ENCODE results near the gene PLEKHD1. TPM values are rescaled to one million over a fixed set of nuclear protein-coding genes. Genes with fewer than 3 reads are reported as not detected.

PLEKHD1 gene
- total RNA-seq, 2 experiments from 2014 or later, result 0.47 to 0.63 TPM

DNA sequence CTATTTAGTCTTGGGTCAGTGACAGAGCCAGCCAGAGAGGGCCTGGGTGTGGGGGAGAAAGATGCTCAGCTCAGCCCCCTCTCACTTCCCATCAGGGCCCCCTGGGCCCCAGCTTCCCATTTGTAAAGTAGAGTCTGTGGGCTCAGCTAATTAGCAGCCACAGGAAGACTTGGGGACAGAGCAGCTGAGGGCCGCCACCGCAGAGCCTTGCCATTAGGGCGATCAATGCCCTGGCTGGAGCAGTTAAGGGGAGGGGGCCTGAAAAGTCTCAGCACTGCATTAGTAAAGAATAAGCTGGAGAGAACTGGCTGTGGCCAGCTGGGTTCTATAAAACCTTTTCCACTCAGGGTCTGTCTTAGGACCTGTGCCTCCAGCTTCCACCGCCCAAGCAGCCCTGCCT, 2.7 kb downstream of the PLEKHD1 start:
- peaks cover 53% of the 10 kb centered on the region for H3K27me3 Mint-ChIP-seq
- peaks cover 2% of the 10 kb centered on the region for H3K4me1 ChIP-seq (ENCODE audit: insufficient read depth, low read length)
- DNase-seq, result no peak
- H3K4me3 ChIP-seq (ENCODE audit: low read length), result no peak overlapping the region
- H3K36me3 ChIP-seq (ENCODE audit: insufficient read depth, low read length), result no peaks in the 10 kb centered on the region
- TF ChIP-seq, protein P1, sequence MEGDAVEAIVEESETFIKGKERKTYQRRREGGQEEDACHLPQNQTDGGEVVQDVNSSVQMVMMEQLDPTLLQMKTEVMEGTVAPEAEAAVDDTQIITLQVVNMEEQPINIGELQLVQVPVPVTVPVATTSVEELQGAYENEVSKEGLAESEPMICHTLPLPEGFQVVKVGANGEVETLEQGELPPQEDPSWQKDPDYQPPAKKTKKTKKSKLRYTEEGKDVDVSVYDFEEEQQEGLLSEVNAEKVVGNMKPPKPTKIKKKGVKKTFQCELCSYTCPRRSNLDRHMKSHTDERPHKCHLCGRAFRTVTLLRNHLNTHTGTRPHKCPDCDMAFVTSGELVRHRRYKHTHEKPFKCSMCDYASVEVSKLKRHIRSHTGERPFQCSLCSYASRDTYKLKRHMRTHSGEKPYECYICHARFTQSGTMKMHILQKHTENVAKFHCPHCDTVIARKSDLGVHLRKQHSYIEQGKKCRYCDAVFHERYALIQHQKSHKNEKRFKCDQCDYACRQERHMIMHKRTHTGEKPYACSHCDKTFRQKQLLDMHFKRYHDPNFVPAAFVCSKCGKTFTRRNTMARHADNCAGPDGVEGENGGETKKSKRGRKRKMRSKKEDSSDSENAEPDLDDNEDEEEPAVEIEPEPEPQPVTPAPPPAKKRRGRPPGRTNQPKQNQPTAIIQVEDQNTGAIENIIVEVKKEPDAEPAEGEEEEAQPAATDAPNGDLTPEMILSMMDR (IDR thresholded peaks at IDR 0.05), result no peak
- H3K36me3 Mint-ChIP-seq (ENCODE audit: low read depth), result no peaks in the 10 kb centered on the region
- no peak overlapping the region for H3K4me3 Mint-ChIP-seq
- ChIA-PET CTCF (no interaction called here), POLR2A (no interaction called here)
- H3K9me3 ChIP-seq (ENCODE audit: control insufficient read depth in 1 of 2, insufficient read depth in 1 of 2, low read length in 2 of 2), result peaks cover 0 to 8% of the 10 kb centered on the region in 2 experiments
- H3K4me1 Mint-ChIP-seq (ENCODE audit: low read depth), result peaks cover 7% of the 10 kb centered on the region
- H3K27ac ChIP-seq (ENCODE audit: low read depth in 1 of 2, low read length in 2 of 2), result no peak overlapping the region
- H3K27me3 ChIP-seq (ENCODE audit: control insufficient read depth in 1 of 2, insufficient read depth in 2 of 2, low read length in 2 of 2), result peaks cover 34 to 59% of the 10 kb centered on the region in 2 experiments
- H3K9me3 Mint-ChIP-seq, result no peaks in the 10 kb centered on the region
- intact Hi-C loops (cut with DNase I, micrococcal nuclease), result no loop called here
- H3K27ac Mint-ChIP-seq, result no peak overlapping the region
- ATAC-seq (ENCODE audit: poor library complexity), result no peak

DNA sequence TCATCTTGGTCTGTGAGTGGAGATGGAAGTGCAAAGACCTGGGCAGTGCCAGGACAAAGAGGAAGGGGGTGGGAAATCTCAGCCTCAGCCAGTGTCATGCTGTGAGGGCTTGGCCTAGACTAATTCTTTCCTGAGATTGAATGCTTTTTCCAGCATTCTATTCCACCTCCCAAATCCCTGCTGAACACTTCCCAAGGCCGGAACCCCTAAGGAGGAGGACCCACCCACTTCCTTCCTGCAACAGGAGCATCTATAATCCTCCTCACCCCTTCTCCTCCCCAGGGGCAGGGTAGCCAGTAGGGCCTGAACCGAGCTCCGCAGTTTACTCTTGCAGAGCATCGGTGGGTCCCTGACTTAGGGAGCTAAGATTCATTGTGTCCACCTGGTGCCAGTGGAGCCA, 3.2 kb downstream of the PLEKHD1 start:
- TF ChIP-seq, protein P1 (IDR thresholded peaks at IDR 0.05), result no peak
- ChIA-PET POLR2A (no interaction called here), CTCF (no interaction called here)
- intact Hi-C loops (cut with DNase I, micrococcal nuclease), result no loop called here
- Mint-ChIP-seq H3K27ac (no peak overlapping the region), H3K9me3 (no peaks in the 10 kb centered on the region), H3K4me3 (no peak overlapping the region), H3K36me3 (ENCODE audit: low read depth) (no peaks in the 10 kb centered on the region), H3K4me1 (ENCODE audit: low read depth) (peaks cover 7% of the 10 kb centered on the region), H3K27me3 (peaks cover 47% of the 10 kb centered on the region)
- ATAC-seq (ENCODE audit: poor library complexity) (no peak), DNase-seq (no peak)
- Histone ChIP-seq H3K27ac (ENCODE audit: low read depth in 1 of 2, low read length in 2 of 2) (no peak overlapping the region), H3K36me3 (ENCODE audit: insufficient read depth, low read length) (no peaks in the 10 kb centered on the region), H3K27me3 (ENCODE audit: control insufficient read depth in 1 of 2, insufficient read depth in 2 of 2, low read length in 2 of 2) (peaks cover 33 to 56% of the 10 kb centered on the region in 2 experiments), H3K9me3 (ENCODE audit: control insufficient read depth in 1 of 2, insufficient read depth in 1 of 2, low read length in 2 of 2) (peaks cover 0 to 8% of the 10 kb centered on the region in 2 experiments), H3K4me1 (ENCODE audit: insufficient read depth, low read length) (peaks cover 2% of the 10 kb centered on the region), H3K4me3 (ENCODE audit: low read length) (no peak overlapping the region)

DNA sequence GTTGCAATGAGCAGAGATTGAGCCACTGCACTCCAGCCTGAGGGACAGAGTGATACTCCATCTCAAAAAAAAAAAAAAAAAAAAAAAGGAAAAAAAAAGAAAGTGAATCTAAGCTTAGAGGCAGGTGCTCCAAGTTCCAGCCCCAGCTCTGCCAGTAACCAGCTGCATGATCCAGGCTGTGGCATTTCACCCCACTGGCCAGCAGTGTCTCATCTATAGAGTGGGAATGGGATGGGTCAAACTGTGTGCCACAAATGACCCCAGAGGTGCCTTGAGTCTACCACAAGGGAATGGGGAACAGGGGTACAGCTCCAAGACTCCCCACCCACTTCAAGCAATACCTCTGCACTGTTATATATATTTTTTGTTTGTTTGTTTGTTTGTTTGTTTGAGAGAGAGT, 5.0 kb downstream of the PLEKHD1 start:
- ATAC-seq (ENCODE audit: poor library complexity) (no peak), DNase-seq (no peak)
- H3K27ac ChIP-seq (ENCODE audit: low read depth in 1 of 2, low read length in 2 of 2), result no peak overlapping the region
- TF ChIP-seq, protein P1 (IDR thresholded peaks at IDR 0.05), result no peak
- ChIA-PET POLR2A (no interaction called here), CTCF (no interaction called here)
- Mint-ChIP-seq H3K27me3 (peaks cover 39% of the 10 kb centered on the region), H3K9me3 (no peaks in the 10 kb centered on the region), H3K27ac (no peak overlapping the region), H3K36me3 (ENCODE audit: low read depth) (no peaks in the 10 kb centered on the region), H3K4me1 (ENCODE audit: low read depth) (no peaks in the 10 kb centered on the region), H3K4me3 (no peak overlapping the region)
- H3K36me3 ChIP-seq (ENCODE audit: insufficient read depth, low read length), result no peaks in the 10 kb centered on the region
- peaks cover 0 to 5% of the 10 kb centered on the region in 2 experiments for H3K9me3 ChIP-seq (ENCODE audit: control insufficient read depth in 1 of 2, insufficient read depth in 1 of 2, low read length in 2 of 2)
- peaks cover 2% of the 10 kb centered on the region for H3K4me1 ChIP-seq (ENCODE audit: insufficient read depth, low read length)
- no peak overlapping the region for H3K4me3 ChIP-seq (ENCODE audit: low read length)
- intact Hi-C loops (cut with DNase I, micrococcal nuclease), result no loop called here
- H3K27me3 ChIP-seq (ENCODE audit: control insufficient read depth in 1 of 2, insufficient read depth in 2 of 2, low read length in 2 of 2), result peaks cover 23 to 40% of the 10 kb centered on the region in 2 experiments
